GM12892 (cell line): ENCODE data around the gene PROSER3.
A peak's percentile ranks its signal among the peaks of the same experiment; 100 is the strongest.

Source experiments
- DNase-seq: peaks from one replicate; pipeline ENCODE4 v3.0.0; 2011; ENCODE audit not compliant: insufficient read length
- FAIRE-seq: peaks from 2 replicates; lab custom pipeline; 2011; peaks lifted over from hg19 to GRCh38; lab: Jason Lieb, UNC
- POLR2A ChIP-seq: IDR thresholded peaks from 2 replicates; pipeline ENCODE4 v1.6.1; 2011; ENCODE audit warnings: low read depth, low read length, control low read depth
- POLR2AphosphoS5 ChIP-seq: IDR thresholded peaks from 2 replicates; pipeline ENCODE4 v1.6.1; 2011; ENCODE audit warnings: low read depth, low read length, control low read depth
- TAF1 ChIP-seq: IDR thresholded peaks from 2 replicates; pipeline ENCODE4 v1.6.1; 2011; ENCODE audit warnings: low read depth, mild to moderate bottlenecking, control low read depth, low read length, borderline replicate concordance

The PROSER3 gene

DNA sequence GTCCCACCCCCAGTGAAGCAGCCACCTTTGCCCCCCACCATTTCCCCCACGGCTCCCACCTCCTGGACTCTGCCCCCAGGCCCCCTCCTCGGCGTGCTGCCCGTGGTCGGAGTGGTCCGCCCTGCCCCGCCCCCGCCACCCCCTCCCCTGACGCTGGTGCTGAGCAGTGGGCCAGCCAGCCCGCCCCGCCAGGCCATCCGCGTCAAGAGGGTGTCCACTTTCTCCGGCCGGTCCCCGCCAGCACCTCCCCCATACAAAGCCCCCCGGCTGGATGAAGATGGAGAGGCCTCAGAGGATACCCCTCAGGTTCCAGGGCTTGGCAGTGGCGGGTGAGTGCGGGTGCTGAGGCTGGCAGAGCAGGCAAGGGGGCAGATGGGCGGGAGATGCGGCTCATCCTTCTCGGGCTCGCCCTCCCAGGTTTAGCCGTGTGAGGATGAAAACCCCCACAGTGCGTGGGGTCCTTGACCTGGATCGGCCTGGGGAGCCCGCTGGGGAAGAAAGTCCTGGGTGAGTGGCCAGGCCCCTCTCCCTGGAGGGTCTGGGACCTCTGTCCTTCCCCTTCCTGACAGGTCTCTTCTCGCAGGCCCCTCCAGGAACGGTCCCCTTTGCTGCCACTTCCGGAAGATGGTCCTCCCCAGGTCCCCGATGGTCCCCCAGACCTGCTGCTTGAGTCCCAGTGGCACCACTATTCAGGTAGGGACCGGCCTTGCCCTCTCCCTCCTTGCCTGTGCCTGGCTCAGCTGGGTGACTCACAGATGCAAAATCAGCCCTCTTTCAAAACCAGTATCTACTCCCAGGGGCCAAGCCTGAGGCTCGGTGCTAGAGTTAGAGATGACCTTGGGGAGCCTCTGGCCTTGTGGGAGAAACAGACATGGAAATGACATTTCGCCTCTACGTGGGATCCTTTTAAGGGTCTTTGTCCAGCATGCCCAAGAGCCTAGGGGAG lies 24.5 kb upstream of the PROSER3 start:
- no peak for DNase-seq
- FAIRE-seq = no peak
- TF ChIP-seq POLR2A (no peak), POLR2AphosphoS5 (no peak), TAF1 (no peak)

- DNase-seq = no peak
- no peak for TF ChIP-seq POLR2A
- no peak for TF ChIP-seq POLR2AphosphoS5
- FAIRE-seq = no peak
These were observed 23.7 kb upstream of the PROSER3 start for GRCh38 chr19:35734273-35734672.

DNA sequence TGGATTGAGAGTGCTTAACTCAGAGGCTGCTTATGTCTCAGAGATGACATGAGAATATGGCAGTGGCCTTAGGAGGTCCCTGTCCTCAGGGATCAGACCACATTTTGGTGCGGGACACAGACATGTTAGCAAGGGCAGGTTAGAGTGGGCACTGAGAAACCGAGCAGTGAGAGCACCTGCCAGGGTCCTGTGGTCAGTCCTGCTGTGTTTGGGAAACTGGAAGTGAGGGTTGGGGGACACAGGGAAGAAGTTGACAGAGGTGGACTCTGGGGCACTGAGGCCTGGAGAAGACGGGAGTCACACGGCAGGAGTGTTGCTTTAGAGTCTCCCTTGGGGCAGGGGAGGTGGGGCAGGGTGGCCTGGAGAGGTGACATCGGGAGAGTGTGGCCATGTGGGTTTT lies 23.1 kb upstream of the PROSER3 start:
- no peak for TF ChIP-seq TAF1
- TF ChIP-seq POLR2AphosphoS5 = no peak
- no peak for TF ChIP-seq POLR2A
- DNase-seq (no peak), FAIRE-seq (no peak)

DNA sequence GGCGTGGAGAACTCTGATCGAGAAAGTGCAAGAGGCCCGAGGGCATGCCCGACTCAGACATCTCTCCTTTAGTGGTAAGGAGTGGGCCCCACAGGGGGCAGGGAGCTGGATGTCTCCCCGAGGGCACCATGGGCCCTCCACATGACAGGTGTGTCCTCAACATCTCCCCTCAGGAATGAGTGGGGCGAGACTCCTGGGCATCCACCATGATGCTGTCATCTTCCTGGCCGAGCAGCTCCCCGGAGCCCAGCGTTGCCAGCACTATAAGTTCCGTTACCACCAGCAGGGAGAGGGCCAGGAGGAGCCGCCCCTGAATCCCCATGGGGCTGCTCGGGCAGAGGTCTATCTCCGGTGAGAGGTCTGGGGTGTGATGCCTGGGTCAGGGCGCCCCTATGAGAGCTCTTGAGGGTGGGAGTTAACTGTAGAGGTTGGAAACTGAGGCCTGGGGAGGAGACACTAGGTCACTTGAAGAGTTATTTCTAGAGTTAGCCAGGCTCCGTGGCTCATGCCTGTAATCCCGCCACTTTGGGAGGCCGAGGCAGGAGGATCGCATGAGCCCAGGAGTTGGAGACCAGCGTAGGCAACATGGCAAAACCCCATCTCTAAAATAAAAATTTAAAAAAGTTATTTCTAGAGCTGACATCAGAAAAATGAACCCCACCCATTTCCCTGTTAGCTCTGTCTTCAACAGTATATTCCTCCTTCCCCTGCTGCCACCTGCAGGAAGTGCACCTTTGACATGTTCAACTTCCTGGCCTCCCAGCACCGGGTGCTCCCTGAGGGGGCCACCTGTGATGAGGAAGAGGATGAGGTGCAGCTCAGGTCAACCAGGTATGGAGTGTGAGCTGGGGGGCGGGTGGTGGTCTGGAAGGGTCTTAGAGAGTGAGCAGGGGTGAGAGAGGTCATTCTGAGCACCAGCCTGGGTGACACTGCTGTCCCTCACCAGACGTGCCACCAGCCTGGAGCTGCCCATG lies 20.8 kb upstream of the PROSER3 start:
- DNase-seq = no peak
- TF ChIP-seq POLR2A (no peak), POLR2AphosphoS5 (peak; percentile 43; the same call in 1 of the 2 replicates), TAF1 (no peak)
- peak; percentile 64 for FAIRE-seq

DNA sequence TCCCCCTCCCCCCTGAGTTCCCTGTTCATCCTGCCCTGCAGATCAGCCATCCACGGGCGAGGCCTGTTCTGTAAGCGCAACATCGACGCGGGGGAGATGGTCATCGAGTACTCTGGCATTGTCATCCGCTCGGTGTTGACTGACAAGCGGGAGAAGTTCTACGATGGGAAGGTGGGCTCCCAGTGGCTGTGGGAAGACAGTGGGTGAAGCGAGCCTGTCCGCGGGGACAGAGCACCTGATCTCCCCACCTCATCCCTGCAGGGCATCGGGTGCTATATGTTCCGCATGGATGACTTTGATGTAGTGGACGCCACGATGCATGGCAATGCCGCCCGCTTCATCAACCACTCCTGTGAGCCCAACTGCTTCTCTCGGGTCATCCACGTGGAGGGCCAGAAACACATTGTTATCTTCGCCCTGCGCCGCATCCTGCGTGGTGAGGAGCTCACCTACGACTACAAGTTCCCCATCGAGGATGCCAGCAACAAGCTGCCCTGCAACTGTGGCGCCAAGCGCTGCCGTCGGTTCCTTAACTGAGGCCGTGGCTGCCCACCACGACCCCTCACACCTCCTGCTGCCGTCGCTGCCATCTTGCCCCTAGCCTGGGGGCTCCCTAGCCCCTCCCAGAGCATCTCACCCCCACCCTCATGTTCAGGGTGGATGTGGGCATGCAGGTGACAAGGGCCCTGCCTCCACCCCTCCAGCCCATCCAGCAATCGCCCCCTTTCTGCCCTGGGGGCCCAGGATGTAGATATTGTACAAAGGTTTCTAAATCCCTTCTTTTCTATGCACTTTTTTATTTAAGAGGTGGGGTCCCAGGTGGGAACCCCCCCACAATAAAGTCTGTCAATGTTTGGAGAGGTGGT lies 19.7 kb upstream of the PROSER3 start:
- FAIRE-seq (no peak), DNase-seq (no peak)
- TF ChIP-seq TAF1 (no peak), POLR2A (peak; percentile 38; the same call in 1 of the 2 replicates), POLR2AphosphoS5 (peak; percentile 47)

DNA sequence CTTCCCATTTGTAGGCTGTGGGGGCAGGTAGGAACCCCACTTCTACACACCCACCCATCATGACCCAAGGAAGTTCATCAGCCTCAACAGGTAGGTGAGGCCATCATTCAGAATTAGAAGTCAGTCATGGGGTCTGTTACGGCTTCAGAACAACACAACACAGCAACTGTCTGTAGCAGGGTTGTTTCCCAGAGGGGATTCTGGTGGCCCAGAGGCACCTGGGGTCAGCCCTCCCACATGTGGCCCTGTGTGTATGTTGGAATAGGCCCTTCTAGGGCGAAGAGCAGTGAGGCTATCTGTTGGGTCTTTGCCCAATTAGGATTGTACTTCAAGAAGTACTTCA lies 19.1 kb upstream of the PROSER3 start:
- FAIRE-seq (no peak), DNase-seq (no peak)

DNA sequence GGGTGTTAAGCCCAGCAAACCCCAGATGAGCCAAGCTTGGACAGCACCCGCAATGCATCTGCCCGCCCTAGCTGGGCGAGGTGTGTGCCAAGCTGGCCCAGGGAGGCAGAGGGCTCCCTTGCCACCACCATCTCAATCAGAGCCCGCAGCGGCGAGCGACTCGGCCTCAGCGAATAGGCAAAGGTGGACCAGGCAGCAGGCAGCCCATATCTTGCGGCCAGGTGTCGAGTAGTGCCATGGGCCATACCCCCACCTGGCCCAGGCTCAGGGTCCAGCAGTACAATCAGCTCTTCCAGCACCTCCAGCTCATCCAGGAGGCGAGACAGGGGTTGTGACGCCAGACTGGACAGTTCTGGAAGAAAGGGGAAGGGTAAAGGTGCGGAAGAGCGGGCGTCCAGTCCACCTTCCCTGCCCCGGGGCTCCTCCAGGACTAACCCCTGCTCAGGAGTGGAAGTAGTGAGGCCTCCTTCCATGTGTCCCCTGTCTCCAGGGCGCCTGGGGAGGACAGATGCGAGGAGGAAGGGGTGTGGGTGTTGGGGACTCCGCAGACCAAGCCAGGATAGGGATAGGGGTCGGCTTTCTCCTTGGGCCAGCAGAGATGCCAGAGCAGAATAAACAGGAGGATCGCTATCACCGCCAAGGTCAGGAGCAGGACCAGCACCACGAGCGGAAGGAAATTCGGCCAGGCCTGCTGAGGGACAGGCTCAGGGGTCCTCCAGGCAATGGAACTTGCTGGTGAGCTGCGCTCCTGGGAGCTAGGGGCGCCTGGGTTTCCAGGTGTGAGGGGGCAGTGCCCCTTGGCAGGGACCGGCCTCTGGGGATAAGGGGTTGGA lies 18.5 kb upstream of the PROSER3 start:
- peak; percentile 38; the same call in 1 of the 2 replicates for TF ChIP-seq POLR2AphosphoS5
- TF ChIP-seq TAF1 = no peak
- no peak for TF ChIP-seq POLR2A
- DNase-seq (no peak), FAIRE-seq (no peak)

More for the DNA sequence above, 19.1 kb upstream of the PROSER3 start:
- TF ChIP-seq POLR2AphosphoS5 (no peak), POLR2A (no peak), TAF1 (no peak)

DNA sequence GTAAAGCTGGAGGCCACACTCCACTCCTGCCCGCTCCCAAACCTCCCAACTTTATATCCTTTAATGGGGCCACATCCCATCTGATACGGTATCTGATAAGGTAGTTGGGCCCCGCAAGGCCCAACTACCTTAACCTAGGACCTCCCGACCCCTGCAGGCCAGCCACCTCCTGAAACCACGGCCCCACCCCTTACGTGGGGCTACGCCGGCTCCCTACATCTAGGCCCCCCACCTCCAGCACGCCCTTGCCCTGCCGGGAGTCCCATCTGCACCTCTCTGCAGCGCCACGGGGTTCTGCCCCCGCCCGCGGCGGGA lies 17.9 kb upstream of the PROSER3 start:
- no peak for TF ChIP-seq POLR2AphosphoS5
- TF ChIP-seq TAF1 = no peak
- TF ChIP-seq POLR2A = no peak
- FAIRE-seq (peak; percentile 21), DNase-seq (no peak)

DNA sequence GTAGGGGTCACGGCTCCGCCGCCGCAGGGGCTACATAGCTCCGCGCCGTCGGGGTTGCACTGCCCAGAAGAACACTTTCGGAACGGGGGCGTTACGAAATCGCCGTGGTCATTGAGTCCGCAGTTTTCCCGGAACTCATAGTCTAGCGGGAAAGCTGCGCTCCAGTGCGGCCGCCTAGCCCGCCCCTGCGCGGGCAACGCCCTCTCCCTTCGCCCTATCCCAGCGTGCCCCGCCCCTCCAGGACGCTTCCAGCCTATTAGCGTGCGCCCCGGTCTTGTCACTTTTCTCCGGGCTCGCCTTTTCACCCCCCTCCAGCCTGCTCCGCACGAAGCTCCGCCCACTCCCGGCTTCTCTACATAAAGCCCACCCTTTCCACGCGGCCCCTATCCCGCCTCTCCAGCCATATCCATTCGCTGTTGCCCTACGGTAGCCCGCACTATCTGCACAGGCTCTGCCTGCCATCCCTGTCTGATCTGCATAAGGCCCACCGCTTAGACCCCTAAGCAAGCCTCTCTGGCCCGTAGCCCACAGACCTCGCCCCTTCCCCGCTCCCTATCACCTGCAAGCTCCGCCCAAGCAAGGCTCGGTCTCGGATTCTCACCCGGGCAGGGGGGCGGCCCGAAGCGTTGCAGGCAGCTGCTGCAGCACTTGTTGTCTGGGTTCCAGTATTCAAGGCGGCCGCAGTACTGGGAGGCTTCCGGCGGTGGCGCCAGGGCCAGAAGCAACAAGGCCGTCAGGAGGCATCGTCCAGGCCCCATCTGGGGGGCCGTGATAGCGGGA lies 17.4 kb upstream of the PROSER3 start:
- peak; percentile 96 for FAIRE-seq
- TF ChIP-seq TAF1 (peak; percentile 44; the same call in 1 of the 2 replicates), POLR2A (peak; percentile 72; the same call in 1 of the 2 replicates), POLR2AphosphoS5 (peak; percentile 79; the same call in 1 of the 2 replicates)

More for the DNA sequence above, 17.4 kb upstream of the PROSER3 start:
- peak; percentile 99 for DNase-seq
